Thoracic aorta (tissue), 2 donors: ENCODE measurements around the gene TBC1D4. TPM values are rescaled to one million over a fixed set of nuclear protein-coding genes. Genes with fewer than 3 reads are reported as not detected.

Experiments
- ATAC-seq: fragments of 150-250 bp; one replicate; pipeline ENCODE4 v1.8.0; 2017; ENCODE audit warnings: low read depth; ENCODE audit not compliant: insufficient number of reproducible peaks, low FRiP score
- DNase-seq: peaks from one replicate; pipeline ENCODE4 v3.0.0-alpha.2; 2020; ENCODE audit warnings: low spot score
- H3K27ac ChIP-seq, 2 donors: fragments of 200-600 bp; sonication (generic); 1 replicate in 1 of 2; 2 replicates in 1 of 2; pipeline ENCODE4 v1.5.1; 2016; ENCODE audit warnings: mild to moderate bottlenecking in 2 of 2, moderate library complexity in 2 of 2
- H3K27me3 ChIP-seq: fragments of 200-600 bp; sonication (generic); replicated peaks from 2 replicates; pipeline ENCODE4 v1.6.0; 2016; ENCODE audit warnings: mild to moderate bottlenecking; ENCODE audit not compliant: insufficient read depth
- H3K36me3 ChIP-seq: fragments of 200-600 bp; sonication (generic); one replicate; pipeline ENCODE4 v1.5.1; 2016
- H3K4me1 ChIP-seq, 2 donors: fragments of 200-600 bp; sonication (generic); 1 replicate in 1 of 2; 2 replicates in 1 of 2; pipeline versions ENCODE4 v1.5.1 to v1.6.0; 2016; ENCODE audit warnings: low read depth in 2 of 2, mild to moderate bottlenecking in 1 of 2; ENCODE audit not compliant: control insufficient read depth in 1 of 2
- H3K4me3 ChIP-seq: fragments of 200-600 bp; sonication (generic); 2 replicates; pipeline ENCODE4 v1.5.1; 2016; ENCODE audit warnings: mild to moderate bottlenecking
- H3K9me3 ChIP-seq: fragments of 200-600 bp; sonication (generic); 2 replicates; pipeline ENCODE4 v1.5.1; 2016
- CTCF ChIP-seq: fragments of 200-600 bp; sonication (generic); IDR thresholded peaks from one replicate; pipeline ENCODE4 v1.5.1; 2019; ENCODE audit warnings: antibody characterized with exemption
- total RNA-seq, 2 donors: library from RNA; depleted of rRNA; stranded (reverse); fragments of >200 nt; gene quantifications; one replicate each; pipeline versions ENCODE4 v1.1.0 to v1.2.3, GENCODE V29; 2016

The TBC1D4 gene
- total RNA-seq, 2 donors from 2014 or later: 15.8 to 20.3 TPM

GRCh38 chr13:75299913-75300862 is 181.8 kb downstream of the TBC1D4 start:
- ATAC-seq (no peak), DNase-seq (no peak)
- no peaks in the 10 kb centered on the region for H3K9me3 ChIP-seq
- no peak for TF ChIP-seq CTCF
- H3K27ac ChIP-seq: no peak overlapping the region
- H3K27me3 ChIP-seq: no peaks in the 10 kb centered on the region
- no peaks in the 10 kb centered on the region for H3K36me3 ChIP-seq
- peaks cover 4 to 5% of the 10 kb centered on the region in 2 donors for H3K4me1 ChIP-seq
- no peak overlapping the region for H3K4me3 ChIP-seq

- no peaks in the 10 kb centered on the region for H3K36me3 ChIP-seq
- no peaks in the 10 kb centered on the region for H3K9me3 ChIP-seq
- no peak for TF ChIP-seq CTCF
- no peaks in the 10 kb centered on the region for H3K27me3 ChIP-seq
- ATAC-seq (no peak), DNase-seq (no peak)
- no peak overlapping the region for H3K27ac ChIP-seq
- H3K4me3 ChIP-seq: no peak overlapping the region
- H3K4me1 ChIP-seq: no peaks in the 10 kb centered on the region
Observed at GRCh38 chr13:75299246-75299645, 182.7 kb downstream of the TBC1D4 start.

- no peak for DNase-seq
- Histone ChIP-seq H3K4me1 (no peaks in the 10 kb centered on the region), H3K4me3 (no peak overlapping the region), H3K27ac (no peak overlapping the region), H3K36me3 (no peaks in the 10 kb centered on the region), H3K9me3 (no peaks in the 10 kb centered on the region), H3K27me3 (no peaks in the 10 kb centered on the region)
- no peak for TF ChIP-seq CTCF
- ATAC-seq: no peak
Observed at GRCh38 chr13:75296641-75297040, 185.3 kb downstream of the TBC1D4 start.

GRCh38 chr13:75295201-75295600 is 186.8 kb downstream of the TBC1D4 start:
- Histone ChIP-seq H3K9me3 (no peaks in the 10 kb centered on the region), H3K36me3 (no peaks in the 10 kb centered on the region), H3K27me3 (no peaks in the 10 kb centered on the region), H3K4me3 (no peak overlapping the region), H3K27ac (no peak overlapping the region), H3K4me1 (no peaks in the 10 kb centered on the region)
- no peak for TF ChIP-seq CTCF
- DNase-seq (no peak), ATAC-seq (no peak)

GRCh38 chr13:75294110-75294509 is 187.9 kb downstream of the TBC1D4 start:
- TF ChIP-seq CTCF: no peak
- H3K4me3 ChIP-seq: no peak overlapping the region
- no peaks in the 10 kb centered on the region for H3K27me3 ChIP-seq
- no peak overlapping the region for H3K27ac ChIP-seq
- ATAC-seq (no peak), DNase-seq (no peak)
- no peaks in the 10 kb centered on the region for H3K4me1 ChIP-seq
- no peaks in the 10 kb centered on the region for H3K9me3 ChIP-seq
- H3K36me3 ChIP-seq: no peaks in the 10 kb centered on the region
